ENCODE results near the gene SSBP2. TPM values are rescaled to one million over a fixed set of nuclear protein-coding genes. Genes with fewer than 3 reads are reported as not detected.

Gene SSBP2
- total RNA-seq, 1 donor from 2014 or later: 12.7 TPM

GRCh38 chr5:81590498-81591384, 160.2 kb downstream of the SSBP2 start:
- Mint-ChIP-seq H3K4me3 (no peak overlapping the region), H3K36me3 (ENCODE audit: low read depth) (peaks cover 2% of the 10 kb centered on the region), H3K27me3 (ENCODE audit: insufficient read depth) (no peaks in the 10 kb centered on the region), H3K9me3 (peaks cover 12% of the 10 kb centered on the region), H3K27ac (no peak overlapping the region), H3K4me1 (ENCODE audit: low read depth) (no peaks in the 10 kb centered on the region)
- DNase-seq (ENCODE audit: low spot score): no peak
- intact Hi-C loops (cut with micrococcal nuclease): no loop called here

- Mint-ChIP-seq H3K27me3 (ENCODE audit: insufficient read depth) (no peaks in the 10 kb centered on the region), H3K9me3 (no peaks in the 10 kb centered on the region), H3K4me3 (no peak overlapping the region), H3K36me3 (ENCODE audit: low read depth) (no peaks in the 10 kb centered on the region), H3K4me1 (ENCODE audit: low read depth) (peaks cover 14% of the 10 kb centered on the region), H3K27ac (no peak overlapping the region)
- intact Hi-C loops (cut with micrococcal nuclease): no loop called here
- DNase-seq (ENCODE audit: low spot score): no peak
Measured at GRCh38 chr5:81579262-81579924, 171.5 kb downstream of the SSBP2 start.

- Mint-ChIP-seq H3K4me3 (no peak overlapping the region), H3K27me3 (ENCODE audit: insufficient read depth) (no peaks in the 10 kb centered on the region), H3K9me3 (no peaks in the 10 kb centered on the region), H3K4me1 (ENCODE audit: low read depth) (peaks cover 14% of the 10 kb centered on the region), H3K36me3 (ENCODE audit: low read depth) (peaks cover 2% of the 10 kb centered on the region), H3K27ac (no peak overlapping the region)
- no peak for DNase-seq (ENCODE audit: low spot score)
- intact Hi-C loops (cut with micrococcal nuclease): no loop called here
Measured at GRCh38 chr5:81577091-81577490, 173.8 kb downstream of the SSBP2 start.

- Mint-ChIP-seq H3K9me3 (no peaks in the 10 kb centered on the region), H3K36me3 (ENCODE audit: low read depth) (peaks cover 2% of the 10 kb centered on the region), H3K4me3 (no peak overlapping the region), H3K4me1 (ENCODE audit: low read depth) (peaks cover 9% of the 10 kb centered on the region), H3K27me3 (ENCODE audit: insufficient read depth) (no peaks in the 10 kb centered on the region), H3K27ac (no peak overlapping the region)
- DNase-seq (ENCODE audit: low spot score): no peak
- intact Hi-C loops (cut with micrococcal nuclease): no loop called here
Measured at GRCh38 chr5:81575924-81576323, 175.0 kb downstream of the SSBP2 start.

GRCh38 chr5:81572201-81572600, 178.7 kb downstream of the SSBP2 start:
- Mint-ChIP-seq H3K4me1 (ENCODE audit: low read depth) (no peaks in the 10 kb centered on the region), H3K4me3 (no peak overlapping the region), H3K27me3 (ENCODE audit: insufficient read depth) (no peaks in the 10 kb centered on the region), H3K36me3 (ENCODE audit: low read depth) (peaks cover 4% of the 10 kb centered on the region), H3K9me3 (no peaks in the 10 kb centered on the region), H3K27ac (no peak overlapping the region)
- intact Hi-C loops (cut with micrococcal nuclease): no loop called here
- DNase-seq (ENCODE audit: low spot score): no peak

- Mint-ChIP-seq H3K36me3 (ENCODE audit: low read depth) (no peaks in the 10 kb centered on the region), H3K4me3 (no peak overlapping the region), H3K9me3 (no peaks in the 10 kb centered on the region), H3K4me1 (ENCODE audit: low read depth) (peaks cover 21% of the 10 kb centered on the region), H3K27me3 (ENCODE audit: insufficient read depth) (no peaks in the 10 kb centered on the region), H3K27ac (no peak overlapping the region)
- intact Hi-C loops (cut with micrococcal nuclease): no loop called here
- DNase-seq (ENCODE audit: low spot score): no peak
Measured at GRCh38 chr5:81558188-81558587, 192.7 kb downstream of the SSBP2 start.

- Mint-ChIP-seq H3K9me3 (no peaks in the 10 kb centered on the region), H3K27me3 (ENCODE audit: insufficient read depth) (no peaks in the 10 kb centered on the region), H3K4me3 (no peak overlapping the region), H3K36me3 (ENCODE audit: low read depth) (no peaks in the 10 kb centered on the region), H3K27ac (no peak overlapping the region), H3K4me1 (ENCODE audit: low read depth) (peaks cover 21% of the 10 kb centered on the region)
- intact Hi-C loops (cut with micrococcal nuclease): loop anchor here (2.0 kb wide), 1 partner anchor 18 kb away; no protein-coding TSS in a partner anchor
- DNase-seq (ENCODE audit: low spot score): no peak
Measured at GRCh38 chr5:81556809-81557208, 194.1 kb downstream of the SSBP2 start.

- no peak for DNase-seq (ENCODE audit: low spot score)
- no peak overlapping the region for H3K27ac Mint-ChIP-seq
- no peaks in the 10 kb centered on the region for H3K36me3 Mint-ChIP-seq (ENCODE audit: low read depth)
- no peaks in the 10 kb centered on the region for H3K9me3 Mint-ChIP-seq
- H3K4me1 Mint-ChIP-seq (ENCODE audit: low read depth): peaks cover 21% of the 10 kb centered on the region
- no peak overlapping the region for H3K4me3 Mint-ChIP-seq
- intact Hi-C loops (cut with micrococcal nuclease): loop anchor here (2.0 kb wide), 1 partner anchor 17 kb away; no protein-coding TSS in a partner anchor
- H3K27me3 Mint-ChIP-seq (ENCODE audit: insufficient read depth): no peaks in the 10 kb centered on the region
Measured at GRCh38 chr5:81555865-81556264, 195.0 kb downstream of the SSBP2 start.

- Mint-ChIP-seq H3K27me3 (ENCODE audit: insufficient read depth) (no peaks in the 10 kb centered on the region), H3K4me1 (ENCODE audit: low read depth) (peaks cover 21% of the 10 kb centered on the region), H3K9me3 (no peaks in the 10 kb centered on the region), H3K4me3 (no peak overlapping the region), H3K36me3 (ENCODE audit: low read depth) (no peaks in the 10 kb centered on the region), H3K27ac (no peak overlapping the region)
- intact Hi-C loops (cut with micrococcal nuclease): no loop called here
- no peak for DNase-seq (ENCODE audit: low spot score)
Measured at GRCh38 chr5:81554647-81555046, 196.2 kb downstream of the SSBP2 start.

- Mint-ChIP-seq H3K4me1 (ENCODE audit: low read depth) (peaks cover 21% of the 10 kb centered on the region), H3K9me3 (no peaks in the 10 kb centered on the region), H3K36me3 (ENCODE audit: low read depth) (no peaks in the 10 kb centered on the region), H3K4me3 (no peak overlapping the region), H3K27me3 (ENCODE audit: insufficient read depth) (no peaks in the 10 kb centered on the region), H3K27ac (no peak overlapping the region)
- intact Hi-C loops (cut with micrococcal nuclease): no loop called here
- no peak for DNase-seq (ENCODE audit: low spot score)
Measured at GRCh38 chr5:81553567-81554212, 197.2 kb downstream of the SSBP2 start.

GRCh38 chr5:81552852-81553566, 197.9 kb downstream of the SSBP2 start:
- no peaks in the 10 kb centered on the region for H3K27me3 Mint-ChIP-seq (ENCODE audit: insufficient read depth)
- DNase-seq (ENCODE audit: low spot score): no peak
- H3K9me3 Mint-ChIP-seq: no peaks in the 10 kb centered on the region
- no peak overlapping the region for H3K27ac Mint-ChIP-seq
- intact Hi-C loops (cut with micrococcal nuclease): no loop called here
- H3K4me1 Mint-ChIP-seq (ENCODE audit: low read depth): peaks cover 14% of the 10 kb centered on the region
- H3K4me3 Mint-ChIP-seq: no peak overlapping the region
- H3K36me3 Mint-ChIP-seq (ENCODE audit: low read depth): no peaks in the 10 kb centered on the region

GRCh38 chr5:81549123-81549522, 201.8 kb downstream of the SSBP2 start:
- DNase-seq (ENCODE audit: low spot score): no peak
- Mint-ChIP-seq H3K4me1 (ENCODE audit: low read depth) (no peaks in the 10 kb centered on the region), H3K27me3 (ENCODE audit: insufficient read depth) (no peaks in the 10 kb centered on the region), H3K4me3 (no peak overlapping the region), H3K9me3 (no peaks in the 10 kb centered on the region), H3K27ac (no peak overlapping the region), H3K36me3 (ENCODE audit: low read depth) (no peaks in the 10 kb centered on the region)
- intact Hi-C loops (cut with micrococcal nuclease): no loop called here

All from activated T-helper 1 cell treated with anti-CD3 and anti-CD28 coated beads, Interleukin-12 subunit alpha, Interleukin-12 subunit beta, Interleukin-2, Interleukin-4 antibody, amounts not matched to agents 30 ng/mL and 10 ng/mL and 1 ng/mL, durations not matched to agents 14 hours and 24 hours and 36 hours (primary cell).